ENCODE measurements around the gene RBMS1. TPM values are rescaled to one million over a fixed set of nuclear protein-coding genes. Genes with fewer than 3 reads are reported as not detected.

RBMS1 gene
- total RNA-seq, 4 donors from 2014 or later, result 13.0 to 24.5 (median 14.1) TPM

GRCh38 chr2:160319700-160320099, 173.9 kb downstream of the RBMS1 start:
- intact Hi-C loops (cut with DNase I; ENCODE audit: low total_unique reads), result loop anchor here (5.0 to 10.0 kb wide), 2 partner anchors 88 to 205 kb away; no protein-coding TSS in a partner anchor

GRCh38 chr2:160318218-160318617, 175.4 kb downstream of the RBMS1 start:
- ATAC-seq (no peak), DNase-seq (no peak)
- in situ Hi-C loops (cut with MboI; ENCODE audit: low sequenced_read_pairs in 4 of 4), result loop anchor here in 1 of 4 donors (25.0 kb wide), 1 partner anchor 644 kb away; no protein-coding TSS in a partner anchor
- Histone ChIP-seq H3K36me3 (no peaks in the 10 kb centered on the region), H3K27ac (peak overlapping the region in 2 of 4 donors; percentile 25 to 80), H3K4me1 (peaks cover 51 to 59% of the 10 kb centered on the region in 2 donors), H3K9me3 (no peaks in the 10 kb centered on the region), H3K4me3 (no peak overlapping the region), H3K27me3 (no peaks in the 10 kb centered on the region)
- intact Hi-C loops (cut with DNase I; ENCODE audit: low total_unique reads), result loop anchor here (5.0 kb wide), 1 partner anchor 89 kb away; no protein-coding TSS in a partner anchor
- TF ChIP-seq POLR2A (IDR thresholded peaks at IDR 0.05), result no peak
- no peak for TF ChIP-seq CTCF (IDR thresholded peaks at IDR 0.05 in 4 of 5, conservative IDR thresholded peaks at IDR 0.05 in 1 of 5)

More at GRCh38 chr2:160319700-160320099, 173.9 kb downstream of the RBMS1 start:
- TF ChIP-seq POLR2A (IDR thresholded peaks at IDR 0.05), result no peak
- Histone ChIP-seq H3K9me3 (no peaks in the 10 kb centered on the region), H3K27ac (no peak overlapping the region), H3K36me3 (no peaks in the 10 kb centered on the region), H3K4me1 (peaks cover 39 to 52% of the 10 kb centered on the region in 2 donors), H3K4me3 (no peak overlapping the region), H3K27me3 (no peaks in the 10 kb centered on the region)
- no peak for DNase-seq
- ATAC-seq, result no peak
- in situ Hi-C loops (cut with MboI; ENCODE audit: low sequenced_read_pairs in 4 of 4), result loop anchor here in 1 of 4 donors (25.0 kb wide), 1 partner anchor 643 kb away; no protein-coding TSS in a partner anchor

- Histone ChIP-seq H3K36me3 (no peaks in the 10 kb centered on the region), H3K27me3 (no peaks in the 10 kb centered on the region), H3K27ac (peak overlapping the region; percentile 4 to 81 (median 52)), H3K4me1 (peaks cover 54 to 65% of the 10 kb centered on the region in 2 donors), H3K4me3 (no peak overlapping the region), H3K9me3 (no peaks in the 10 kb centered on the region)
- TF ChIP-seq CTCF (IDR thresholded peaks at IDR 0.05 in 4 of 5, conservative IDR thresholded peaks at IDR 0.05 in 1 of 5), result no peak
- ATAC-seq (no peak), DNase-seq (no peak)
- in situ Hi-C loops (cut with MboI; ENCODE audit: low sequenced_read_pairs in 4 of 4), result loop anchor here in 1 of 4 donors (25.0 kb wide), 1 partner anchor 645 kb away; no protein-coding TSS in a partner anchor
- intact Hi-C loops (cut with DNase I; ENCODE audit: low total_unique reads), result loop anchor here (5.0 kb wide), 1 partner anchor 90 kb away; no protein-coding TSS in a partner anchor
Measured at GRCh38 chr2:160317181-160318099, 176.2 kb downstream of the RBMS1 start.

- peak overlapping the region; percentile 77 to 90 (median 80) for H3K27ac ChIP-seq
- in situ Hi-C loops (cut with MboI; ENCODE audit: low sequenced_read_pairs in 4 of 4), result loop anchor here in 1 of 4 donors (25.0 kb wide), 1 partner anchor 647 kb away; no protein-coding TSS in a partner anchor
- TF ChIP-seq POLR2A (IDR thresholded peaks at IDR 0.05), result no peak
- no peak for TF ChIP-seq CTCF (IDR thresholded peaks at IDR 0.05 in 4 of 5, conservative IDR thresholded peaks at IDR 0.05 in 1 of 5)
- no peaks in the 10 kb centered on the region for H3K9me3 ChIP-seq
- intact Hi-C loops (cut with DNase I; ENCODE audit: low total_unique reads), result loop anchor here (5.0 kb wide), 1 partner anchor 92 kb away; no protein-coding TSS in a partner anchor
- peaks cover 48 to 74% of the 10 kb centered on the region in 2 donors for H3K4me1 ChIP-seq
- ATAC-seq (peak; percentile 99), DNase-seq (peak; percentile 48 to 51)
- H3K27me3 ChIP-seq, result no peaks in the 10 kb centered on the region
- no peaks in the 10 kb centered on the region for H3K36me3 ChIP-seq
- H3K4me3 ChIP-seq, result no peak overlapping the region
Measured at GRCh38 chr2:160315337-160315736, 178.3 kb downstream of the RBMS1 start.
